ENCODE measurements around the gene PSME3IP1.
"Not testable (repeated sequence)": the region's sequence is repeated elsewhere in the genome, so short reads cannot be mapped to it uniquely, and the experiment has no call there.

The PSME3IP1 gene

DNA sequence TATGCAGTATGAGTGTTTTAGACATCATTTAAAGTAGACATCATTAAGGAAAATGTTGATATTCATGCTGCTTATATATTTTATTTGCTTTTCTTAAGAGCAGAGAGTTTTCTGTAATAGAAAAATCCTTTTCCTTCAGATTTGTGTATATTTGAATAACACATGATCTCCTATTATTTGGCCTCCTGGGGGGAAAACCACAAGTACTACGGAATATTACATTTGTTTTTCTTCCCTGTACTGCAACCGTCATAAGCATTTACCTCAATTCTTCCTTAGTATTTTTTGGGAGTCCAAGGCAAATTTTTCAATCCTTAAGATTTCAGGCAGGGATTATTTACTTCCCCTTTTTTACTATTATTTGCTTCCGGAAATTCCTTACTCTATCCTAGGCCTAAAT lies 6.3 kb upstream of the PSME3IP1 start:
- no peak for TF ChIP-seq EZH2phosphoT487 (IDR thresholded peaks at IDR 0.05; ENCODE audit: borderline replicate concordance)
- TF ChIP-seq, protein P1, sequence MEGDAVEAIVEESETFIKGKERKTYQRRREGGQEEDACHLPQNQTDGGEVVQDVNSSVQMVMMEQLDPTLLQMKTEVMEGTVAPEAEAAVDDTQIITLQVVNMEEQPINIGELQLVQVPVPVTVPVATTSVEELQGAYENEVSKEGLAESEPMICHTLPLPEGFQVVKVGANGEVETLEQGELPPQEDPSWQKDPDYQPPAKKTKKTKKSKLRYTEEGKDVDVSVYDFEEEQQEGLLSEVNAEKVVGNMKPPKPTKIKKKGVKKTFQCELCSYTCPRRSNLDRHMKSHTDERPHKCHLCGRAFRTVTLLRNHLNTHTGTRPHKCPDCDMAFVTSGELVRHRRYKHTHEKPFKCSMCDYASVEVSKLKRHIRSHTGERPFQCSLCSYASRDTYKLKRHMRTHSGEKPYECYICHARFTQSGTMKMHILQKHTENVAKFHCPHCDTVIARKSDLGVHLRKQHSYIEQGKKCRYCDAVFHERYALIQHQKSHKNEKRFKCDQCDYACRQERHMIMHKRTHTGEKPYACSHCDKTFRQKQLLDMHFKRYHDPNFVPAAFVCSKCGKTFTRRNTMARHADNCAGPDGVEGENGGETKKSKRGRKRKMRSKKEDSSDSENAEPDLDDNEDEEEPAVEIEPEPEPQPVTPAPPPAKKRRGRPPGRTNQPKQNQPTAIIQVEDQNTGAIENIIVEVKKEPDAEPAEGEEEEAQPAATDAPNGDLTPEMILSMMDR (conservative IDR thresholded peaks at IDR 0.05; ENCODE audit: low read length): no peak

DNA sequence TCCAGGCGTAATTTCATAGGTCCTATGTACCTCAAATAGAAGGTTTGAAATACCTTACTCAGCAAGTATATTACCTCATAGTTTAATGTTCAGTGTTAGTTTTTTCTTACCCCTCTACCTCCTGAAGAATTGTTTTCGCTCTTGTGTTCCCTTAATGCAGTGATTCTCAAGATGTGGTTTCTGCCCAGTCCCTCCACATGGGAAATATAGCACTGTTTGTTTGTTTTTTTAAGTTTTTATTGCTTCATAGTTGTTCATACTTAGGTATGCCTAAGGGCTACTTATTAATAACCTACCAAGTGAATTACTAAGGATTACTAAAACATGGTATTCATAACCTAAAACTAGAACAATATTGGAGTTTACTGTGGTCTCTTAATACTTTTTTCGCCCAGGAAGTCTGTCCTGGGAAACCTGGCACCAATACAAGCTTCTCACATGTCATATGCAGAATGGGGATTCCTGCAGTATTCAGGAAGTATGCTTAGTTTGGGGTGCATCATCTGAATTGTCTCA lies 5.3 kb upstream of the PSME3IP1 start:
- H3K9ac ChIP-seq (ENCODE audit: low read depth, low read length, poor library complexity, severe bottlenecking): peak overlapping the region; percentile 47

More for the DNA sequence above, 6.3 kb upstream of the PSME3IP1 start:
- Histone ChIP-seq H4K20me1 (ENCODE audit: insufficient read depth, low read length, poor library complexity, severe bottlenecking) (peaks cover 54% of the 10 kb centered on the region), H3K79me2 (ENCODE audit: insufficient read depth, low read length) (peaks cover 96% of the 10 kb centered on the region), H3K36me3 (ENCODE audit: insufficient read depth, low read length) (no peaks in the 10 kb centered on the region), H2AFZ (ENCODE audit: low read length) (no peak overlapping the region), H3F3A (ENCODE audit: low read depth) (no peaks in the 10 kb centered on the region), H3K9me2 (replicated peaks; ENCODE audit: low read depth, low read length) (no peaks in the 10 kb centered on the region), H3K27me3 (ENCODE audit: insufficient read depth, low read length, poor library complexity, severe bottlenecking) (no peaks in the 10 kb centered on the region), H3K9ac (ENCODE audit: low read depth, low read length, poor library complexity, severe bottlenecking) (peak overlapping the region; percentile 47), H3K4me3 (ENCODE audit: low read length, poor library complexity, severe bottlenecking) (peak overlapping the region; percentile 48), H3K4me1 (ENCODE audit: insufficient read depth, low read length, poor library complexity, severe bottlenecking) (peaks cover 48% of the 10 kb centered on the region), H3K9me3 (ENCODE audit: insufficient read depth, low read depth, low read length) (no peaks in the 10 kb centered on the region), H3K4me2 (ENCODE audit: low read depth, low read length, poor library complexity, severe bottlenecking) (peak overlapping the region; percentile 56)

DNA sequence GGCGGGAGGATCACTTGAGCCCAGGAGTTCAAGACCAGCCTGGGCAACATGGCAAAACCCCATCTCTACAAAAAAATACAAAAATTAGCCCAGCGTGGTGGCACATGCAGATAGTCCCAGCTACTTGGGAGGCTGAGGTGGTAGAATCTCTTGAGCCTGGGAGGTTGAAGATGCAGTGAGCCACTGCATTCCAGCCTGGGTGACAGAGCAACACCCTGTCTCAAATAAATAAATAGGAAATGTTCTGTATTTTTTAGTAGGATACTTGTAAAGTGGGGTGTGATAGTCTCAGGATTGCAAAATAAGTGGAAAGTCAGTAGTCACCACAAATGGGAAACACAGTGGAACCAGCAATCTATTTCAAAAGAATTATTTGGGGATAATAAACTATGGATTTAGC lies 4.3 kb upstream of the PSME3IP1 start:
- no peaks in the 10 kb centered on the region for H3K36me3 ChIP-seq (ENCODE audit: insufficient read depth, low read length)
- peaks cover 41% of the 10 kb centered on the region for H3K4me1 ChIP-seq (ENCODE audit: insufficient read depth, low read length, poor library complexity, severe bottlenecking)
- H2AFZ ChIP-seq (ENCODE audit: low read length): no peak overlapping the region
- H3K79me2 ChIP-seq (ENCODE audit: insufficient read depth, low read length): peaks cover 94% of the 10 kb centered on the region
- H3F3A ChIP-seq (ENCODE audit: low read depth): no peaks in the 10 kb centered on the region
- H3K9ac ChIP-seq (ENCODE audit: low read depth, low read length, poor library complexity, severe bottlenecking): peak overlapping the region; percentile 47
- H3K9me3 ChIP-seq (ENCODE audit: insufficient read depth, low read depth, low read length): no peaks in the 10 kb centered on the region
- H3K4me2 ChIP-seq (ENCODE audit: low read depth, low read length, poor library complexity, severe bottlenecking): peak overlapping the region; percentile 56
- H3K4me3 ChIP-seq (ENCODE audit: low read length, poor library complexity, severe bottlenecking): peak overlapping the region; percentile 40
- no peak for TF ChIP-seq EZH2phosphoT487 (IDR thresholded peaks at IDR 0.05; ENCODE audit: borderline replicate concordance)
- TF ChIP-seq, protein P1 (conservative IDR thresholded peaks at IDR 0.05; ENCODE audit: low read length): no peak
- H3K9me2 ChIP-seq (replicated peaks; ENCODE audit: low read depth, low read length): no peaks in the 10 kb centered on the region
- peaks cover 49% of the 10 kb centered on the region for H4K20me1 ChIP-seq (ENCODE audit: insufficient read depth, low read length, poor library complexity, severe bottlenecking)
- H3K27me3 ChIP-seq (ENCODE audit: insufficient read depth, low read length, poor library complexity, severe bottlenecking): no peaks in the 10 kb centered on the region

More for the DNA sequence above, 5.3 kb upstream of the PSME3IP1 start:
- peaks cover 41% of the 10 kb centered on the region for H3K4me1 ChIP-seq (ENCODE audit: insufficient read depth, low read length, poor library complexity, severe bottlenecking)
- peak overlapping the region; percentile 56 for H3K4me2 ChIP-seq (ENCODE audit: low read depth, low read length, poor library complexity, severe bottlenecking)
- peaks cover 95% of the 10 kb centered on the region for H3K79me2 ChIP-seq (ENCODE audit: insufficient read depth, low read length)
- no peak overlapping the region for H2AFZ ChIP-seq (ENCODE audit: low read length)
- no peaks in the 10 kb centered on the region for H3K9me3 ChIP-seq (ENCODE audit: insufficient read depth, low read depth, low read length)
- H3K9me2 ChIP-seq (replicated peaks; ENCODE audit: low read depth, low read length): no peaks in the 10 kb centered on the region
- H3K27me3 ChIP-seq (ENCODE audit: insufficient read depth, low read length, poor library complexity, severe bottlenecking): no peaks in the 10 kb centered on the region
- TF ChIP-seq, protein P1 (conservative IDR thresholded peaks at IDR 0.05; ENCODE audit: low read length): no peak
- TF ChIP-seq EZH2phosphoT487 (IDR thresholded peaks at IDR 0.05; ENCODE audit: borderline replicate concordance): no peak
- H3K4me3 ChIP-seq (ENCODE audit: low read length, poor library complexity, severe bottlenecking): peak overlapping the region; percentile 40
- no peaks in the 10 kb centered on the region for H3F3A ChIP-seq (ENCODE audit: low read depth)
- peaks cover 51% of the 10 kb centered on the region for H4K20me1 ChIP-seq (ENCODE audit: insufficient read depth, low read length, poor library complexity, severe bottlenecking)
- H3K36me3 ChIP-seq (ENCODE audit: insufficient read depth, low read length): no peaks in the 10 kb centered on the region

DNA sequence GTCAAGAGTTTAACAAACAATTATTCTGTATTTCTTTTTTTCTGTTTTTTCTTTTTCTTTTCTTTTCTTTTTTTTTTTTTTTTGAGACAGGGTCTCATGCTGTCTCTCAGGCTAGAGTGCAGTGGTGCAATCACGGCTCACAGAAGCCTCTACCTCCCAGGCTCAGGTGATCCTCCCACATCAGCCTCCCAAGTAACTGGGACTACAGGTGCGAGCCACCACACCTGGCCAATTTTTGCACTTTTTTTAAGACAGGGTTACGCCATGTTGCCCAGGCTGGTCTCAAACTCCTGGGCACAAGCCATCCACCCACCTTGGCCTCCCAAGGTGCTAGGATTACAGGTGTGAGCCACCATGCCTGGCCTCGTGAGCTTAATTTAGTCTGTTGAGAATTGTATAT lies 3.7 kb upstream of the PSME3IP1 start:
- not testable (repeated sequence) for H3K9me3 ChIP-seq (ENCODE audit: insufficient read depth, low read depth, low read length); H3K36me3 ChIP-seq (ENCODE audit: insufficient read depth, low read length); H3K9ac ChIP-seq (ENCODE audit: low read depth, low read length, poor library complexity, severe bottlenecking); H2AFZ ChIP-seq (ENCODE audit: low read length); H3K4me3 ChIP-seq (ENCODE audit: low read length, poor library complexity, severe bottlenecking); H3K27me3 ChIP-seq (ENCODE audit: insufficient read depth, low read length, poor library complexity, severe bottlenecking); H3F3A ChIP-seq (ENCODE audit: low read depth); H3K9me2 ChIP-seq (replicated peaks; ENCODE audit: low read depth, low read length)
- peak overlapping the region; percentile 56 for H3K4me2 ChIP-seq (ENCODE audit: low read depth, low read length, poor library complexity, severe bottlenecking)
- H3K79me2 ChIP-seq (ENCODE audit: insufficient read depth, low read length): peaks cover 96% of the 10 kb centered on the region
- peaks cover 52% of the 10 kb centered on the region for H4K20me1 ChIP-seq (ENCODE audit: insufficient read depth, low read length, poor library complexity, severe bottlenecking)
- H3K4me1 ChIP-seq (ENCODE audit: insufficient read depth, low read length, poor library complexity, severe bottlenecking): peaks cover 47% of the 10 kb centered on the region
